SK-N-SH treated with all-trans-retinoic acid at 6 μM for 48 hours (cell line): ENCODE results near the gene STOML1.

Source experiments
- ATAC-seq: fragments of 200-7000 bp; cut with Tn5 transposase; 3 replicates; pipeline ENCODE4 v1.9.1; 2020; ENCODE audit warnings: mild to moderate bottlenecking, moderate library complexity
- BACH2 ChIP-seq: fragments of 250-450 bp; sonication (Bioruptor Pico); IDR thresholded peaks from 2 replicates; pipeline ENCODE4 v1.9.0; 2021; ENCODE audit warnings: mild to moderate bottlenecking, borderline replicate concordance
- CSDC2 ChIP-seq: fragments of 250-450 bp; sonication (Bioruptor Pico); IDR thresholded peaks from 2 replicates; pipeline ENCODE4 v1.5.0; 2020; ENCODE audit warnings: mild to moderate bottlenecking, moderate library complexity
- ESRRG ChIP-seq: fragments of 250-450 bp; sonication (Bioruptor Pico); IDR thresholded peaks from 2 replicates; pipeline ENCODE4 v1.6.1; 2021; ENCODE audit warnings: mild to moderate bottlenecking
- GLIS3 ChIP-seq: fragments of 250-450 bp; sonication (Bioruptor Pico); IDR thresholded peaks from 2 replicates; pipeline ENCODE4 v1.5.0; 2020; ENCODE audit warnings: mild to moderate bottlenecking, moderate library complexity
- ISL1 ChIP-seq: fragments of 250-450 bp; sonication (Bioruptor Pico); IDR thresholded peaks from 2 replicates; pipeline ENCODE4 v2.1.2; 2022; ENCODE audit warnings: mild to moderate bottlenecking, moderate library complexity
- OSR1 ChIP-seq: fragments of 250-450 bp; sonication (Bioruptor Pico); IDR thresholded peaks from 2 replicates; pipeline ENCODE4 v1.8.0; 2022; ENCODE audit warnings: moderate library complexity, mild to moderate bottlenecking, inconsistent platforms
- PPARA ChIP-seq: fragments of 250-450 bp; sonication (Bioruptor Pico); IDR thresholded peaks from 2 replicates; pipeline ENCODE4 v1.5.0; 2020; ENCODE audit warnings: mild to moderate bottlenecking, borderline replicate concordance
- RARB ChIP-seq: fragments of 250-450 bp; sonication (Bioruptor Pico); IDR thresholded peaks from 2 replicates; pipeline ENCODE4 v1.8.0; 2021; ENCODE audit warnings: mild to moderate bottlenecking, moderate library complexity
- SNAI2 ChIP-seq: fragments of 250-450 bp; sonication (Bioruptor Pico); IDR thresholded peaks from 2 replicates; pipeline ENCODE4 v1.5.0; 2020; ENCODE audit warnings: mild to moderate bottlenecking, moderate library complexity
- TCF4 ChIP-seq: fragments of 250-450 bp; sonication (Bioruptor Pico); IDR thresholded peaks from 2 replicates; pipeline ENCODE4 v1.8.0; 2021; ENCODE audit warnings: mild to moderate bottlenecking, moderate library complexity, borderline replicate concordance
- TOX ChIP-seq: fragments of 250-450 bp; sonication (Bioruptor Pico); IDR thresholded peaks from 2 replicates; pipeline ENCODE4 v1.8.0; 2021; ENCODE audit warnings: mild to moderate bottlenecking, moderate library complexity, borderline replicate concordance
- ZC3H10 ChIP-seq: fragments of 250-450 bp; sonication (Bioruptor Pico); IDR thresholded peaks from 2 replicates; pipeline ENCODE4 v1.5.1; 2021; ENCODE audit warnings: mild to moderate bottlenecking, moderate library complexity
- ZFP3 ChIP-seq: fragments of 250-450 bp; sonication (Bioruptor Pico); IDR thresholded peaks from 2 replicates; pipeline ENCODE4 v1.5.0; 2020; ENCODE audit warnings: mild to moderate bottlenecking, moderate library complexity
- ZFP30 ChIP-seq: fragments of 450-650 bp; formaldehyde crosslinking; IDR thresholded peaks from 2 replicates; pipeline ENCODE4 v1.5.0; 2022; ENCODE audit warnings: mild to moderate bottlenecking, moderate library complexity
- ZNF565 ChIP-seq: fragments of 450-650 bp; formaldehyde crosslinking; conservative IDR thresholded peaks from 2 replicates; pipeline ENCODE4 v1.5.0; 2020; ENCODE audit warnings: low read depth, mild to moderate bottlenecking, moderate library complexity
- ZNF70 ChIP-seq: fragments of 450-650 bp; formaldehyde crosslinking; IDR thresholded peaks from 2 replicates; pipeline ENCODE4 v1.5.0; 2020; ENCODE audit warnings: mild to moderate bottlenecking, moderate library complexity
- ZNF8 ChIP-seq: fragments of 450-650 bp; formaldehyde crosslinking; IDR thresholded peaks from 2 replicates; pipeline ENCODE4 v1.5.0; 2020; ENCODE audit warnings: mild to moderate bottlenecking, moderate library complexity
- TF ChIP-seq, protein P1 (sequence below): fragments of 250-450 bp; sonication (Bioruptor Pico); IDR thresholded peaks from 2 replicates; pipeline ENCODE4 v1.8.0; 2021; ENCODE audit warnings: low read depth, mild to moderate bottlenecking, moderate library complexity, borderline replicate concordance
- TF ChIP-seq, protein P2 (sequence below): fragments of 250-450 bp; sonication (Bioruptor Pico); IDR thresholded peaks from 2 replicates; pipeline ENCODE4 v1.8.0; 2020; ENCODE audit warnings: mild to moderate bottlenecking, moderate library complexity, borderline replicate concordance
- TF ChIP-seq, protein P3 (sequence below): fragments of 250-450 bp; sonication (Bioruptor Pico); IDR thresholded peaks from 2 replicates; pipeline ENCODE4 v1.5.1; 2021; ENCODE audit warnings: mild to moderate bottlenecking, moderate library complexity
- TF ChIP-seq, protein P4 (sequence below): fragments of 250-450 bp; sonication (Bioruptor Pico); IDR thresholded peaks from 2 replicates; pipeline ENCODE4 v1.5.0; 2020; ENCODE audit warnings: mild to moderate bottlenecking, moderate library complexity
- TF ChIP-seq, protein P5 (sequence below): fragments of 250-450 bp; sonication (Bioruptor Pico); IDR thresholded peaks from 2 replicates; pipeline ENCODE4 v1.5.1; 2020; ENCODE audit warnings: low read depth, mild to moderate bottlenecking, moderate library complexity

Gene STOML1

DNA sequence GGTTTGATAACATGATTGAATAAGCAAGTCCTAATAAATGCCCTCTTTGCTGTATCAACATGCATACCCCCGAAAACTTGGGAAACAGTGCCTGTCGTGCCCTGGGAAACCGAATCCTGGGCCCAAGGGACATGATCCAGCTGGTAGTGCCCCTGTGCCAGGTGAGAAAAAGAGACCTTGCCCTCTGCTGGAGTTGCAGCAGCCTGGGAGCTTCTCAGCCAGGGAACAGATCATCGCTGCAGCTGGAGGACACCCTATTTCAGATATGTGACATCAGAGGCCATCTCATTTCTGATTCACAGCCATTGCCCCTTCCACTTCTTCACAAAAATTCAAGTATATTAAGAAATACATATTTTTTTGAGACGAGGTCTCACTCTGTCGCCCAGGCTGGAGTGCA lies 32.3 kb downstream of the STOML1 start:
- ATAC-seq = no peak
- TF ChIP-seq, protein P1, sequence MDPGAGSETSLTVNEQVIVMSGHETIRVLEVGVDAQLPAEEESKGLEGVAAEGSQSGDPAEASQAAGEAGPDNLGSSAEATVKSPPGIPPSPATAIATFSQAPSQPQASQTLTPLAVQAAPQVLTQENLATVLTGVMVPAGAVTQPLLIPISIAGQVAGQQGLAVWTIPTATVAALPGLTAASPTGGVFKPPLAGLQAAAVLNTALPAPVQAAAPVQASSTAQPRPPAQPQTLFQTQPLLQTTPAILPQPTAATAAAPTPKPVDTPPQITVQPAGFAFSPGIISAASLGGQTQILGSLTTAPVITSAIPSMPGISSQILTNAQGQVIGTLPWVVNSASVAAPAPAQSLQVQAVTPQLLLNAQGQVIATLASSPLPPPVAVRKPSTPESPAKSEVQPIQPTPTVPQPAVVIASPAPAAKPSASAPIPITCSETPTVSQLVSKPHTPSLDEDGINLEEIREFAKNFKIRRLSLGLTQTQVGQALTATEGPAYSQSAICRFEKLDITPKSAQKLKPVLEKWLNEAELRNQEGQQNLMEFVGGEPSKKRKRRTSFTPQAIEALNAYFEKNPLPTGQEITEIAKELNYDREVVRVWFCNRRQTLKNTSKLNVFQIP = no peak
- TF ChIP-seq ZNF8 (CRISPR knock-in tag) = no peak
- TF ChIP-seq OSR1 = no peak
- no peak for TF ChIP-seq GLIS3 (CRISPR knock-in tag)
- no peak for TF ChIP-seq TOX (CRISPR knock-in tag)
- TF ChIP-seq, protein P2, sequence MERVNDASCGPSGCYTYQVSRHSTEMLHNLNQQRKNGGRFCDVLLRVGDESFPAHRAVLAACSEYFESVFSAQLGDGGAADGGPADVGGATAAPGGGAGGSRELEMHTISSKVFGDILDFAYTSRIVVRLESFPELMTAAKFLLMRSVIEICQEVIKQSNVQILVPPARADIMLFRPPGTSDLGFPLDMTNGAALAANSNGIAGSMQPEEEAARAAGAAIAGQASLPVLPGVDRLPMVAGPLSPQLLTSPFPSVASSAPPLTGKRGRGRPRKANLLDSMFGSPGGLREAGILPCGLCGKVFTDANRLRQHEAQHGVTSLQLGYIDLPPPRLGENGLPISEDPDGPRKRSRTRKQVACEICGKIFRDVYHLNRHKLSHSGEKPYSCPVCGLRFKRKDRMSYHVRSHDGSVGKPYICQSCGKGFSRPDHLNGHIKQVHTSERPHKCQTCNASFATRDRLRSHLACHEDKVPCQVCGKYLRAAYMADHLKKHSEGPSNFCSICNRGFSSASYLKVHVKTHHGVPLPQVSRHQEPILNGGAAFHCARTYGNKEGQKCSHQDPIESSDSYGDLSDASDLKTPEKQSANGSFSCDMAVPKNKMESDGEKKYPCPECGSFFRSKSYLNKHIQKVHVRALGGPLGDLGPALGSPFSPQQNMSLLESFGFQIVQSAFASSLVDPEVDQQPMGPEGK (CRISPR knock-in tag) = no peak
- TF ChIP-seq, protein P3, sequence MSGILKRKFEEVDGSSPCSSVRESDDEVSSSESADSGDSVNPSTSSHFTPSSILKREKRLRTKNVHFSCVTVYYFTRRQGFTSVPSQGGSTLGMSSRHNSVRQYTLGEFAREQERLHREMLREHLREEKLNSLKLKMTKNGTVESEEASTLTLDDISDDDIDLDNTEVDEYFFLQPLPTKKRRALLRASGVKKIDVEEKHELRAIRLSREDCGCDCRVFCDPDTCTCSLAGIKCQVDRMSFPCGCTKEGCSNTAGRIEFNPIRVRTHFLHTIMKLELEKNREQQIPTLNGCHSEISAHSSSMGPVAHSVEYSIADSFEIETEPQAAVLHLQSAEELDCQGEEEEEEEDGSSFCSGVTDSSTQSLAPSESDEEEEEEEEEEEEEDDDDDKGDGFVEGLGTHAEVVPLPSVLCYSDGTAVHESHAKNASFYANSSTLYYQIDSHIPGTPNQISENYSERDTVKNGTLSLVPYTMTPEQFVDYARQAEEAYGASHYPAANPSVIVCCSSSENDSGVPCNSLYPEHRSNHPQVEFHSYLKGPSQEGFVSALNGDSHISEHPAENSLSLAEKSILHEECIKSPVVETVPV (CRISPR knock-in tag) = no peak
- TF ChIP-seq ZFP3 (CRISPR knock-in tag) = no peak
- TF ChIP-seq, all 23 proteins: peak for 0

DNA sequence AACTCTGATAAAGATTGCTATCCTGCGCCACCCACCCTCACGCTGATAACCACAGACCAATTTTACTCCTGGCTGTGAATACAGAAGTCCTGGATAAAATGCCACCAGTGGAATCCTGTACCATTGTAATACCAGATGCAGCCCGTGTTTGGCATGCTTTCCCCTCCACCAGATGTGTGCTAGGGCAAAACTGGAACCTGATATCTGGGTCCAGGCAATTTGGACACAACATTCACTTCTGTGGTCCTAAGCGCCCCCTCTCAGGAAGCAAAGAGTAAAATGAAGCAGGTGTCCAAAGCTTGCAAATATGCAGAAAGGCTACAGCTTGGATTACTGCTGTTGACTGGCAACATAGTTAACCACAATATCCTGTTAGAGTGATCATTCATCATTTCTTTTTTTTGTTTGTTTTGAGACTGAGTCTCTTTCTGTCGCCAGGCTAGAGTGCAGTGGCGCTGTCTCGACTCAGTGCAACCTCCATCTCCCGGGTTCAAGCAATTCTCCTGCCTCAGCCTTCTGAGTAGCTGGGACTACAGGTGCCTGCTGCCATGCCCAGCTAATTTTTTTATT lies 33.0 kb downstream of the STOML1 start:
- TF ChIP-seq, protein P4, sequence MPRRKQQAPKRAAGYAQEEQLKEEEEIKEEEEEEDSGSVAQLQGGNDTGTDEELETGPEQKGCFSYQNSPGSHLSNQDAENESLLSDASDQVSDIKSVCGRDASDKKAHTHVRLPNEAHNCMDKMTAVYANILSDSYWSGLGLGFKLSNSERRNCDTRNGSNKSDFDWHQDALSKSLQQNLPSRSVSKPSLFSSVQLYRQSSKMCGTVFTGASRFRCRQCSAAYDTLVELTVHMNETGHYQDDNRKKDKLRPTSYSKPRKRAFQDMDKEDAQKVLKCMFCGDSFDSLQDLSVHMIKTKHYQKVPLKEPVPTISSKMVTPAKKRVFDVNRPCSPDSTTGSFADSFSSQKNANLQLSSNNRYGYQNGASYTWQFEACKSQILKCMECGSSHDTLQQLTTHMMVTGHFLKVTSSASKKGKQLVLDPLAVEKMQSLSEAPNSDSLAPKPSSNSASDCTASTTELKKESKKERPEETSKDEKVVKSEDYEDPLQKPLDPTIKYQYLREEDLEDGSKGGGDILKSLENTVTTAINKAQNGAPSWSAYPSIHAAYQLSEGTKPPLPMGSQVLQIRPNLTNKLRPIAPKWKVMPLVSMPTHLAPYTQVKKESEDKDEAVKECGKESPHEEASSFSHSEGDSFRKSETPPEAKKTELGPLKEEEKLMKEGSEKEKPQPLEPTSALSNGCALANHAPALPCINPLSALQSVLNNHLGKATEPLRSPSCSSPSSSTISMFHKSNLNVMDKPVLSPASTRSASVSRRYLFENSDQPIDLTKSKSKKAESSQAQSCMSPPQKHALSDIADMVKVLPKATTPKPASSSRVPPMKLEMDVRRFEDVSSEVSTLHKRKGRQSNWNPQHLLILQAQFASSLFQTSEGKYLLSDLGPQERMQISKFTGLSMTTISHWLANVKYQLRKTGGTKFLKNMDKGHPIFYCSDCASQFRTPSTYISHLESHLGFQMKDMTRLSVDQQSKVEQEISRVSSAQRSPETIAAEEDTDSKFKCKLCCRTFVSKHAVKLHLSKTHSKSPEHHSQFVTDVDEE (CRISPR knock-in tag) = no peak
- TF ChIP-seq ISL1 (CRISPR knock-in tag) (no peak), RARB (CRISPR knock-in tag) (no peak), ZC3H10 (CRISPR knock-in tag) (no peak), TOX (CRISPR knock-in tag) (no peak), ZNF565 (CRISPR knock-in tag) (no peak), CSDC2 (CRISPR knock-in tag) (no peak), OSR1 (no peak), ZFP30 (CRISPR knock-in tag) (no peak), ESRRG (CRISPR knock-in tag) (no peak), BACH2 (CRISPR knock-in tag) (no peak), TCF4 (CRISPR knock-in tag) (no peak), SNAI2 (no peak), GLIS3 (CRISPR knock-in tag) (no peak), ZFP3 (CRISPR knock-in tag) (no peak)
- TF ChIP-seq, protein P1 = no peak
- TF ChIP-seq, protein P5, sequence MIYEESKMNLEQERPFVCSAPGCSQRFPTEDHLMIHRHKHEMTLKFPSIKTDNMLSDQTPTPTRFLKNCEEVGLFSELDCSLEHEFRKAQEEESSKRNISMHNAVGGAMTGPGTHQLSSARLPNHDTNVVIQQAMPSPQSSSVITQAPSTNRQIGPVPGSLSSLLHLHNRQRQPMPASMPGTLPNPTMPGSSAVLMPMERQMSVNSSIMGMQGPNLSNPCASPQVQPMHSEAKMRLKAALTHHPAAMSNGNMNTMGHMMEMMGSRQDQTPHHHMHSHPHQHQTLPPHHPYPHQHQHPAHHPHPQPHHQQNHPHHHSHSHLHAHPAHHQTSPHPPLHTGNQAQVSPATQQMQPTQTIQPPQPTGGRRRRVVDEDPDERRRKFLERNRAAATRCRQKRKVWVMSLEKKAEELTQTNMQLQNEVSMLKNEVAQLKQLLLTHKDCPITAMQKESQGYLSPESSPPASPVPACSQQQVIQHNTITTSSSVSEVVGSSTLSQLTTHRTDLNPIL (CRISPR knock-in tag) = no peak
- ATAC-seq = peak; percentile 21

DNA sequence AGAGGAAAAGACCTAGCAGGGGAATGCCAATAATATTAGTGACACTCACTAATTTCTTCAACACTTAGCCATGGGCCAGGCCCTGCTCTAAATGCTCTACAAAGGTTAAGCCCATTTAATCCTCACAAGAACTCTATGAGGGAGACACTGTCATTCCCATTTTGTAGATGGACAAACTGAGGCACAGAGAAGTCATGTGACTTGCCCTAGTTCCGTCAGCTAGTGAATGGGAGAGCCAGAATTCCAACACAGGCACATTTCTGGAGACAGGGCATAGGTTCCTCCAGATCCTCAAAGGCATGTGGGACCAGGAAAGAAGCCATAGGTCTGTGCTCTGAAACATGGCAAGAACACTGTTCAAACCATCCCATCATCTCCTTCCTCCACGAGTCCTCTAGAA lies 34.3 kb downstream of the STOML1 start:
- ATAC-seq = no peak
- TF ChIP-seq, protein P1 = no peak
- TF ChIP-seq ZFP30 (CRISPR knock-in tag) (no peak), TCF4 (CRISPR knock-in tag) (no peak), SNAI2 (no peak), OSR1 (no peak), ZFP3 (CRISPR knock-in tag) (no peak), ISL1 (CRISPR knock-in tag) (no peak), ESRRG (CRISPR knock-in tag) (no peak), GLIS3 (CRISPR knock-in tag) (no peak), CSDC2 (CRISPR knock-in tag) (no peak), ZNF70 (CRISPR knock-in tag) (no peak), PPARA (CRISPR knock-in tag) (no peak), ZC3H10 (CRISPR knock-in tag) (no peak), BACH2 (CRISPR knock-in tag) (no peak), RARB (CRISPR knock-in tag) (no peak), ZNF565 (CRISPR knock-in tag) (no peak), ZNF8 (CRISPR knock-in tag) (no peak), TOX (CRISPR knock-in tag) (no peak)
- TF ChIP-seq, protein P5 (CRISPR knock-in tag) = no peak
